Right atrium auricular region (tissue), 2 donors: ENCODE data around the gene PBOV1. TPM values are rescaled to one million over a fixed set of nuclear protein-coding genes. Genes with fewer than 3 reads are reported as not detected.

Experiments used
- DNase-seq: peaks from one replicate; pipeline ENCODE4 v3.0.0-alpha.2; 2019; ENCODE audit warnings: low spot score
- H3K27ac ChIP-seq, 2 donors: fragments of 200-600 bp; sonication (generic); 1 replicate in 1 of 2; 2 replicates in 1 of 2; pipeline ENCODE4 v1.5.1; 2016 to 2019
- H3K27me3 ChIP-seq, 2 donors: fragments of 200-600 bp; sonication (generic); one replicate each; pipeline versions ENCODE4 v1.5.1 to v1.6.0; 2017 to 2019
- H3K36me3 ChIP-seq: fragments of 200-600 bp; sonication (generic); one replicate; pipeline ENCODE4 v1.5.1; 2016
- H3K4me1 ChIP-seq, 2 donors: fragments of 200-600 bp; sonication (generic); one replicate each; pipeline versions ENCODE4 v1.5.1 to v1.6.0; 2017 to 2019
- H3K4me3 ChIP-seq, 2 donors: fragments of 200-600 bp; sonication (generic); 1 replicate in 1 of 2; 2 replicates in 1 of 2; pipeline ENCODE4 v1.5.1; 2017 to 2019; ENCODE audit warnings: mild to moderate bottlenecking in 1 of 2, moderate library complexity in 1 of 2
- H3K9me3 ChIP-seq, 2 donors: fragments of 200-600 bp; sonication (generic); one replicate each; pipeline ENCODE4 v1.5.1; 2019
- total RNA-seq, 2 donors: library from RNA; depleted of rRNA; stranded (reverse); fragments of >200 nt; gene quantifications; one replicate each; pipeline ENCODE4 v1.1.0, GENCODE V29; 2016
- TF ChIP-seq, protein P1 (sequence below), 2 donors: fragments of 200-600 bp; sonication (generic); IDR thresholded peaks; one replicate each; pipeline ENCODE4 v1.5.1; 2019; ENCODE audit warnings: antibody characterized with exemption in 2 of 2

PBOV1 gene
- total RNA-seq, 2 donors from 2014 or later, result not detected

DNA sequence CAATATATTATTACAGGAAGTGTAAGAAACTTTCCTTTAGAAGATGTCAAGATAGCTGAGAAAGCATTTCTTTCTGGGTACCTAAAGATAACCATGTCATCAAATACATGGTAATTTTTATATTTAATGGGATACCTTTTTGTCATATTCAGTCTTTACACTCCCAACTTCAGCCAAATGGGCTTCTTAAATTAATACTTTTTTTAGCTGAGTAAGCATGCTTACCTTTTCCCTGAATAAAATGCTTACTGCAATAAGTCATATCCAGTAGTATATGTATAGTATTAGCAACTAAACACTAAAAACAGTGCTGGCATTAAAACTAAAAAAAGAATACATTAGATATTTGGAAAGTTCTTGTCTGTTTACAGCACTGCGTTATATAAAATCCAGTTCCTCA lies 17.4 kb upstream of the PBOV1 start:
- H3K9me3 ChIP-seq, result no peaks in the 10 kb centered on the region
- H3K4me3 ChIP-seq, result no peak overlapping the region
- TF ChIP-seq, protein P1, sequence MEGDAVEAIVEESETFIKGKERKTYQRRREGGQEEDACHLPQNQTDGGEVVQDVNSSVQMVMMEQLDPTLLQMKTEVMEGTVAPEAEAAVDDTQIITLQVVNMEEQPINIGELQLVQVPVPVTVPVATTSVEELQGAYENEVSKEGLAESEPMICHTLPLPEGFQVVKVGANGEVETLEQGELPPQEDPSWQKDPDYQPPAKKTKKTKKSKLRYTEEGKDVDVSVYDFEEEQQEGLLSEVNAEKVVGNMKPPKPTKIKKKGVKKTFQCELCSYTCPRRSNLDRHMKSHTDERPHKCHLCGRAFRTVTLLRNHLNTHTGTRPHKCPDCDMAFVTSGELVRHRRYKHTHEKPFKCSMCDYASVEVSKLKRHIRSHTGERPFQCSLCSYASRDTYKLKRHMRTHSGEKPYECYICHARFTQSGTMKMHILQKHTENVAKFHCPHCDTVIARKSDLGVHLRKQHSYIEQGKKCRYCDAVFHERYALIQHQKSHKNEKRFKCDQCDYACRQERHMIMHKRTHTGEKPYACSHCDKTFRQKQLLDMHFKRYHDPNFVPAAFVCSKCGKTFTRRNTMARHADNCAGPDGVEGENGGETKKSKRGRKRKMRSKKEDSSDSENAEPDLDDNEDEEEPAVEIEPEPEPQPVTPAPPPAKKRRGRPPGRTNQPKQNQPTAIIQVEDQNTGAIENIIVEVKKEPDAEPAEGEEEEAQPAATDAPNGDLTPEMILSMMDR (IDR thresholded peaks at IDR 0.05), result no peak
- H3K36me3 ChIP-seq, result no peaks in the 10 kb centered on the region
- no peak for DNase-seq
- no peak overlapping the region for H3K27ac ChIP-seq
- H3K4me1 ChIP-seq, result no peaks in the 10 kb centered on the region
- no peaks in the 10 kb centered on the region for H3K27me3 ChIP-seq

DNA sequence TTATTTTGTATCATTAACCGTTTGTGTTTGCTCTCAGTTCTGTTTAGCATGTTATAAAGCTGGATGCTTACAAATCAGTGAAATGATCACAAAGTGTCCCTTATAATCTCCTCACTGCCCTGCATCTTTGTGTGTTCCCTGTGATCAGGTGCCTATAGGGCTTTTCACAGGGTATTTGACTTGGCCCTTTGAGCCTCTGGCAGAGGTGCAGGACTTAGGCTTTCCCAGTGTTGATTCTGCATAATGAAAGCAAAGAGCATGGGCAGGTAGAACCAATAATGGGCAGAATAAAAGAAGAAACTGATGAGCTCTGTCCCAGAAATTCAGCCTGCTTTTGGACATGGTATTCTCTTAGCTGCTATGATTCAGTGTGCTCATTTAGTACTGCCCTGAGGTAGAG lies 16.9 kb upstream of the PBOV1 start:
- Histone ChIP-seq H3K27ac (no peak overlapping the region), H3K9me3 (no peaks in the 10 kb centered on the region), H3K4me1 (no peaks in the 10 kb centered on the region), H3K27me3 (no peaks in the 10 kb centered on the region), H3K4me3 (no peak overlapping the region), H3K36me3 (no peaks in the 10 kb centered on the region)
- TF ChIP-seq, protein P1 (IDR thresholded peaks at IDR 0.05), result no peak
- DNase-seq, result no peak

DNA sequence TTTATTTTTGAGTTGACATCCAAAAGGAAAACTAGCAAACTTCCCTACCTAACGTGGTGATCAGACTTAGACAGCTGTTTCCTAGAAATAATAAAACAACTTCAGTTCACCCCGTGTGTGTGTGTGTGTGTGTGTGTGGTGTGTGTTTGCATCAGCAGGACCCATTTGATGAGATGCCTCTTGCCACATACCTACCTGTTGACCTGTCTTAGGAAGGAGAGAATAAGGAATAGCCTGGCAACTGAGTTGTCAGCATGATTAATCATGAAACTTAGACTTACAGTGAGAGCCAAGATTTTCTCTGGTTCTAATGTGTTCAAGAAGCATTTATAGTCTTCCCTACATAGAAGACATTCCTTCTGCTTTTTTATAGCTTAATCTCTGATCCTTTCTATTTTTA lies 16.1 kb upstream of the PBOV1 start:
- Histone ChIP-seq H3K27me3 (no peaks in the 10 kb centered on the region), H3K4me3 (no peak overlapping the region), H3K36me3 (no peaks in the 10 kb centered on the region), H3K9me3 (no peaks in the 10 kb centered on the region), H3K4me1 (no peaks in the 10 kb centered on the region), H3K27ac (no peak overlapping the region)
- TF ChIP-seq, protein P1 (IDR thresholded peaks at IDR 0.05), result no peak
- DNase-seq, result no peak

DNA sequence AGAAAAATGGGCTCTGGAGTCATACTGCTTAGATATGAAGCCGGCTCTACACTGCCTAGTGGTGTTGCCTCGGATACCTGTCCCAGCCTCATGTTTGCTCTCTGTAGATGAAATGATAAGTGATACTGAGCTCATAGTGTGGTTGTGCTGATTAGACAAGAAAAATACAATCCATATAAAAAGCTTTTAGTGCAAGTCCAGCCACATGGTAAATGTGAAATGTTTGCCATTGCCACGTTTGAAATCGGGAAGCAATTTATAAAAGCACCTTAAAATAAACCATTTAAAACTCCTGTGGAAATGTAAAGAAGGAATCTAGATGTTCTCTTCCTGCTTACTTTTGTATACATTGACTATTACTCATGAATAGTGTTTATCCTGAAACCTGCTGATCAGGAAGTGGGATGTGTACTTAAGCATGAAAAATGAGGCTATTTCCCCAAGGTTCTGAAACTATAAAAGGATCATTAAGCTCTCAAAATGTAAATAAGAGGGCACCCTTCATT lies 13.1 kb upstream of the PBOV1 start:
- Histone ChIP-seq H3K4me3 (no peak overlapping the region), H3K4me1 (no peaks in the 10 kb centered on the region), H3K27me3 (no peaks in the 10 kb centered on the region), H3K9me3 (no peaks in the 10 kb centered on the region), H3K36me3 (no peaks in the 10 kb centered on the region), H3K27ac (no peak overlapping the region)
- TF ChIP-seq, protein P1 (IDR thresholded peaks at IDR 0.05), result no peak
- no peak for DNase-seq

DNA sequence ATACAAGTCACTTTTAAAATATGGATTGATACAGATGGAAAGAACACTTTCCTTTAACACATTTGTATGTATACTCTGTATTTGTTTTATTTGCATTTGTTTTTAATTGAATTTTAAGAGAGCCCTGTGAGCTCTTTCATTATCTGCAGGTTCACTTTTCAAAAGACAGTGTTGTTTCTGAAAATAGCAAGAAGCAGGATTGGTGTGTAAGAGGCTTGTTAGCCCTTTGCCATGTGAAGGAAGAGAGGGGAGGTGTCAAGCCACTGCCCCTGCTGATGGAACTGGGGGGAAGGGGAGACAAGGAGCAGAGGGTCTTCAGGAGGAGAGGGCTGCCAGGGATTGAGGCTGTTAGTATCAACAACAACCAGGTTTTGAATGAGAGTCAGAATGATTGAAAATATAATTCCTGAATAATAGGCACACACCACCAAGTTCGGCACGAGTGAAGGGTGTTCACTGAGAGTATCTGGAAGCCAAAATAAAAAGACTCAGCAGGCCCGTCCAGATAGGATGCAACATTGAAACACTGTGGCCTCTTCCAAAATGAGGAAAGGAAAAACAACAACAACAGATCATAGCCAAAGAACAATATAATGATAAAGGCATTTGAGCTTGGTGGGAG lies 12.6 kb upstream of the PBOV1 start:
- H3K27ac ChIP-seq, result no peak overlapping the region
- no peaks in the 10 kb centered on the region for H3K27me3 ChIP-seq
- no peaks in the 10 kb centered on the region for H3K36me3 ChIP-seq
- no peak overlapping the region for H3K4me3 ChIP-seq
- no peak for DNase-seq
- H3K4me1 ChIP-seq, result no peaks in the 10 kb centered on the region
- TF ChIP-seq, protein P1 (IDR thresholded peaks at IDR 0.05), result no peak
- no peaks in the 10 kb centered on the region for H3K9me3 ChIP-seq

DNA sequence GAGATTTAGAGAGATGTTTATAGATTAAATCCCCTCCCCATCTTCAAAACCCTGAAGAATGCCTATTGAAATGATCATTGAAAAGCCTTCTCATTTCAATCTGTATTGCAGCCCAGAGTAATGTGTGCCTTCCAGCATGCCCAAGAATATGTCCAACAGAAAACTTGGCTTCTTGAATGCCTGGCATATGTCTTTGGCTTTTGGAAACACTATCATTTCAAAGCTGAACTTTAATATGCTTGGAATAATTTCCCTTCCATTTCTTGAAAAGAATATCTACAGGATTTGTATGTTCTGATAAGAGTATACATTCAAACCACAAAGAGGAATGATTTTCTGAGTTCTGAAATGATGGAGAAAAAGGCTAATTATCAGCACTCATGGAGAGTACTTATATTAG lies 11.9 kb upstream of the PBOV1 start:
- no peak overlapping the region for H3K27ac ChIP-seq
- H3K27me3 ChIP-seq, result no peaks in the 10 kb centered on the region
- no peak for DNase-seq
- H3K9me3 ChIP-seq, result no peaks in the 10 kb centered on the region
- TF ChIP-seq, protein P1 (IDR thresholded peaks at IDR 0.05), result no peak
- H3K4me1 ChIP-seq, result no peaks in the 10 kb centered on the region
- H3K4me3 ChIP-seq, result no peak overlapping the region
- H3K36me3 ChIP-seq, result no peaks in the 10 kb centered on the region
